ENCODE data around the gene TMEM169. TPM values are rescaled to one million over a fixed set of nuclear protein-coding genes. Genes with fewer than 3 reads are reported as not detected.
A peak's percentile ranks its signal among the peaks of the same experiment; 100 is the strongest.

Gene TMEM169
- total and polyA plus RNA-seq, 9 of the 15 experiments (the other 6 are each of a cell fraction or from before 2014, with no cell fraction given), result 0.01 to 0.09 (median 0.04) TPM; not detected in 5

- TF ChIP-seq ZNF133 (CRISPR knock-in tag; IDR thresholded peaks at IDR 0.05), result no peak
- TF ChIP-seq HNRNPK (IDR thresholded peaks at IDR 0.05; ENCODE audit: low read depth, low read length, poor library complexity, severe bottlenecking), result no peak
- TF ChIP-seq CTCF (IDR thresholded peaks at IDR 0.05 in 2 of 3, conservative IDR thresholded peaks at IDR 0.05 in 1 of 3; ENCODE audit: insufficient read depth in 2 of 3, low read depth in 1 of 3, low read length in 3 of 3), result peak in 1 of 3 experiments; percentile 28; a peak in 1 of 6 replicates
- TF ChIP-seq TAF7 (tag; IDR thresholded peaks at IDR 0.05), result no peak
- no peak for TF ChIP-seq SPI1 (IDR thresholded peaks at IDR 0.05; ENCODE audit: borderline replicate concordance, low read depth, low read length)
- TF ChIP-seq ZFP1 (CRISPR knock-in tag; IDR thresholded peaks at IDR 0.05), result no peak
- TF ChIP-seq FOXK1 (CRISPR knock-in tag; IDR thresholded peaks at IDR 0.05; ENCODE audit: borderline replicate concordance), result no peak
- TF ChIP-seq, protein P1, sequence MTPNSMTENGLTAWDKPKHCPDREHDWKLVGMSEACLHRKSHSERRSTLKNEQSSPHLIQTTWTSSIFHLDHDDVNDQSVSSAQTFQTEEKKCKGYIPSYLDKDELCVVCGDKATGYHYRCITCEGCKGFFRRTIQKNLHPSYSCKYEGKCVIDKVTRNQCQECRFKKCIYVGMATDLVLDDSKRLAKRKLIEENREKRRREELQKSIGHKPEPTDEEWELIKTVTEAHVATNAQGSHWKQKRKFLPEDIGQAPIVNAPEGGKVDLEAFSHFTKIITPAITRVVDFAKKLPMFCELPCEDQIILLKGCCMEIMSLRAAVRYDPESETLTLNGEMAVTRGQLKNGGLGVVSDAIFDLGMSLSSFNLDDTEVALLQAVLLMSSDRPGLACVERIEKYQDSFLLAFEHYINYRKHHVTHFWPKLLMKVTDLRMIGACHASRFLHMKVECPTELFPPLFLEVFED (CRISPR knock-in tag; conservative IDR thresholded peaks at IDR 0.05), result no peak
- no peak for TF ChIP-seq RUNX1 (IDR thresholded peaks at IDR 0.05; ENCODE audit: low read depth)
- TF ChIP-seq TSHZ1 (CRISPR knock-in tag; IDR thresholded peaks at IDR 0.05), result no peak
- no peak for TF ChIP-seq SUPT5H (IDR thresholded peaks at IDR 0.05)
- TF ChIP-seq ZNF75A (CRISPR knock-in tag; IDR thresholded peaks at IDR 0.05), result no peak
- TF ChIP-seq FUS (optimal IDR thresholded peaks at IDR 0.05; ENCODE audit: low read depth, low read length), result no peak
- TF ChIP-seq RAD21 (CRISPR knock-in tag; conservative IDR thresholded peaks at IDR 0.05 in 1 of 2, IDR thresholded peaks at IDR 0.05 in 1 of 2), result peak; percentile 34 to 44; a peak in 3 of 4 replicates
- no peak for TF ChIP-seq XRCC5 (IDR thresholded peaks at IDR 0.05; ENCODE audit: low read depth, low read length)
- TF ChIP-seq NFE2 (IDR thresholded peaks at IDR 0.05; ENCODE audit: low read depth), result no peak
- TF ChIP-seq NRF1 (conservative IDR thresholded peaks at IDR 0.05 in 1 of 2, IDR thresholded peaks at IDR 0.05 in 1 of 2), result no peak
Observed at GRCh38 chr2:216151313-216152025, 69.8 kb downstream of the TMEM169 start (continued).

Measured in K562 (cell line).